ENCODE measurements around the gene TOR2A.

GRCh38 chr9:127707766-127708165, 27.3 kb downstream of the TOR2A start:
- TF ChIP-seq CTCF (IDR thresholded peaks at IDR 0.05; ENCODE audit: control extremely low read depth in 1 of 3, insufficient read depth in 1 of 3, low read depth in 1 of 3, low read length in 3 of 3) = peak in 1 of 3 experiments; percentile 41; a peak in 2 of 4 replicates
- no peak for TF ChIP-seq ZNF274 (IDR thresholded peaks at IDR 0.05; ENCODE audit: borderline replicate concordance, extremely low read depth, low read length)
- TF ChIP-seq JUND (IDR thresholded peaks at IDR 0.05; ENCODE audit: low read length) = no peak
- TF ChIP-seq YY1 (IDR thresholded peaks at IDR 0.05; ENCODE audit: low read depth, low read length) = no peak
- TF ChIP-seq POLR2AphosphoS5 (IDR thresholded peaks at IDR 0.05; ENCODE audit: low read depth, low read length) = no peak
- TF ChIP-seq TAF1 (IDR thresholded peaks at IDR 0.05; ENCODE audit: low read depth, low read length) = no peak
- TF ChIP-seq RAD21 (IDR thresholded peaks at IDR 0.05 in 1 of 2, conservative IDR thresholded peaks at IDR 0.05 in 1 of 2; ENCODE audit: low read depth in 2 of 2, low read length in 2 of 2) = peak; percentile 35 to 54; a peak in 2 of 4 replicates
- no peak for TF ChIP-seq CREB1 (IDR thresholded peaks at IDR 0.05)
- TF ChIP-seq NANOG (IDR thresholded peaks at IDR 0.05; ENCODE audit: insufficient read depth, low read depth, low read length, poor library complexity, severe bottlenecking) = no peak
- TF ChIP-seq, protein P1, sequence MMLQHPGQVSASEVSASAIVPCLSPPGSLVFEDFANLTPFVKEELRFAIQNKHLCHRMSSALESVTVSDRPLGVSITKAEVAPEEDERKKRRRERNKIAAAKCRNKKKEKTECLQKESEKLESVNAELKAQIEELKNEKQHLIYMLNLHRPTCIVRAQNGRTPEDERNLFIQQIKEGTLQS (IDR thresholded peaks at IDR 0.05; ENCODE audit: insufficient read depth, low read depth, low read length) = no peak
- TF ChIP-seq EZH2 (IDR thresholded peaks at IDR 0.05; ENCODE audit: low read depth, low read length, severe bottlenecking) = no peak
